C4-2B (cell line): ENCODE data around the gene TF.
"Not testable (repeated sequence)": the region's sequence is repeated elsewhere in the genome, so short reads cannot be mapped to it uniquely, and the experiment has no call there.

Experiments used
- CTCF ChIP-seq: fragments of 450-650 bp; conservative IDR thresholded peaks from 2 replicates; pipeline ENCODE4 v1.5.1; 2017; ENCODE audit warnings: mild to moderate bottlenecking
- ZFX ChIP-seq: fragments of 450-650 bp; IDR thresholded peaks from 2 replicates; pipeline ENCODE4 v1.6.1; 2017

- not testable (repeated sequence) for TF ChIP-seq CTCF, ZFX
Observed at GRCh38 chr3:133780756-133781155, 34.6 kb downstream of the TF start.
